Stimulated activated CD4-positive, alpha-beta T cell treated with anti-CD3 and anti-CD28 coated beads, Interleukin-2, amount 100 ng/mL, for 4 hours (primary cell): ENCODE measurements around the gene OPTN.
"Not testable (repeated sequence)": the region's sequence is repeated elsewhere in the genome, so short reads cannot be mapped to it uniquely, and the experiment has no call there.

Experiments used
- DNase-seq: peaks from one replicate; pipeline ENCODE4 v3.0.0-alpha.2; 2020; ENCODE audit warnings: low read depth

OPTN gene

DNA sequence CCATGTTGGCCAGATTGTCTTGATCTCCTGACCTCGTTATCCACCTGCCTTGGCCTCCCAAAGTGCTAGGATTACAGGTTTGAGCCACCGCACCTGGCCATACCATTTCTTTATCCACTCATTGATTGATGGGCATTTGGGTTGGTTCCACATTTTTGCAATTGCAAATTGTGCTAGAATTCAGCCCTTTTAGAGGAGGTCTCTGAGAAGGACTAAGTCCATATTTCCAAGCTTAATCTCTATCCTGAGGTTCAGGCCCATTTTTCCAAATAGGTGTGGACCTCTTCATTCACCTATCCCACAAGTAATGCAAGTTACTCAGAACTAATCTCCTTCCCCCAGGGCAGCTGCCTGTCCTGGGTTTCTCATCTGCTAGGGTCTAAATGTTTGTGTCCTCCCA, 9.7 kb upstream of the OPTN start:
- DNase-seq: no peak

DNA sequence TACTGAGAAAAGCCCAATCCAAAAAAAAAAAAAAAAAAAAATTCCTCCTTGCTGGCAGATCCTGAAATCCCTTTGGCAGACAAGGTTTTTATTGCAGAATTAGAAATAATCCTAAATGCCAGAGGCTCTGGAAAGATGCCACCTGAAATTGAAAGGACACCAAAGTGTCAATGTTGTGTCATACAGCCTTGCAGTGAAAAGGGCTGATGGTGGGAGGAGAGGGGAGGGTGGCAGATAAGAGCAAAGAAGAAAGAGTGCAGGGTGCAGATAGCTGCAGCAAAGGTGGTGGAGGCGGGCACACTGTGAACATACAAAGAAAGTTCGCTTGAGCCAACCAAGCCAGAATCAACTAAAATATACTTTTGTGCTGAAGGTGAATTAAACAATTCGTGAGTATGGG, 8.2 kb upstream of the OPTN start:
- no peak for DNase-seq

DNA sequence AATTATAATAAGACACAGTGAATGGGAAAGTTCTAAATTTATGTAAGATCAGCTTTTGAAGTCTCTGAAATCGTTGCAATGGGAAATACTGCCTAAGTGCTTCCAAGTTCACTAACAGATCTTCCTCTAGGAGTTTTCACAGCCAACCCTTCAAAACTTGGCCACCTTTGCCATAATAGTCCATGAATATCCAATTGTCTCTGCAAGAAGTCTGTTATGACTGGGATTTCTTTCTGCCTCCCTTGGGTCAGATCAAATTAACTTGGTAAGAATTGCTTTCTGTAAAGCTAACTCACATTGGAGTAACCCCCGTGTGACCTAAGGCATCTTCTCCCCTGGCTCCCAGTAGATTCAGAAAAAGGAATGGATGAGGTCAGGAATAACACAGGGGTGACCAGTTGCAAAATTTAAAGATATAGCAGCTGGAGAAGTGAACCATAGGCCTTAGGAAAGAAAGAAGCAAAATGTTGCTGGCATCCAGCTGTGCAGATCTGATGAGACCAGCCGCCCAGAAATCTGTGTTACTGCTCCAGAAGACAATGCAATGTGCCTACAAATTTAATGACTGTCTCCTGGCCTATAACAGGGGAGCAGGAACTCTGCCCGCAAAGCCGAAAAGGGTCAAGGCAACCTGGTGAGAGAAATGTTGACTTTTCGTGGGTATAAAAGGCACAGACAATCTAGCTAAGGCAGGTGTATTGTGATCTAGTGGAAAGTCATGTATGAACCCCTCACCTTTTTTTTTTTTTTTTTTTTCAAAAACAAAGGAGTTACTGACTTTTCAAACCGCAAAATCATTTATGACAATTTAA, 7.5 kb upstream of the OPTN start:
- DNase-seq: no peak

DNA sequence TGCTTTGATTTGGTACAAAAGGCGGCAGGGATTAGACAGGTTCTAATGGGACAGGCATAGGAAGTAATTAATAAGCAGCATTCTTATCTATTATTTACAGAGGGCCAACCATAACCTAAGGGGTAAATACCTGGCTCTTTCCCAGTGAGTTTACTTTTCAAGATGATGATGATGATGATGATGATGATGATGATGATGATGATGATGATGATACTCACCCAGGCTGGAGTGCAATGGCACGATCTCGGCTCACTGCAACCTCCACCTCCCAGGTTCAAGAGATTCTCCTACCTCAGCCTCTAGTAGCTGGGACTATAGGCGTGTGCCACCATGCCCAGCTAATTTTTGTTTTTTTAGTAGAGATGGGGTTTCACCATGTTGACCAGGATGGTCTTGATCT, 5.9 kb upstream of the OPTN start:
- not testable (repeated sequence) for DNase-seq

DNA sequence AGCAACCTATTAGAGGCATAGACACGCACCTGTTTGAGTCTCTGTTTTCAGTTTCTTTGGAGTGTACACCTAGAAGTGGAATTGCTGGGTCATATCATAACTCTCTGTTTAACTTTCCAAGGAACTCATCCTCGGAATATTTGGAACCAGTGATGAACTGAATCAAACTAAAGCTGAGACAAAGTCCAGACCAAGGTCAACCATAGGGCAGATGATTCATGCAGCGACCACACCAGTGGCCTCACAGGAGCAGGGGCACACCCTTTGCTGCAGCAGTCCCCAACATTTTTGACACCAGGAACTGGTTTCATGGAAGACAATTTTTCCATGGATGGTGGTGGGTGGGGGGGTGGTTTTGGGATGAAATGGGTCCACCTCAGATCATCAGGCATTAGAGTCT, 4.9 kb upstream of the OPTN start:
- DNase-seq: no peak

DNA sequence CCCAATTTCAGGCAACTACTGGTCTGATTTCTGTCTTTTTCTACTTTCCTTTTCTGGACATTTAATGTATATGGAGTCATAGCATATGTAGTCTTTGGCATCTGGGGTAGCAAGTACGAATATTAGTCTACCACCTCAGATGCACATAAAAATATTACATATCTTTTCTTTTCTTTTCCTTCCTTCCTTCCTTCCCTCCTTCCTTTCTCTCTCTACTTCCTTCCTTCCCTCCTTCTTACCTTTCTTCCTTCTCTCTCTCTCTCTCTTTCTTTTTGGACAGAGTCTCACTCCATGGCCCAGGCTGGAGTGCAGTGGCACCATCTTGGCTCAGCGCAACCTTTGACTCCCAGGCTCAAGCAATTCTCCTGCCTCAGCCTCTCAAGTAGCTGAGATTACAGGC, 4.0 kb upstream of the OPTN start:
- no peak for DNase-seq

DNA sequence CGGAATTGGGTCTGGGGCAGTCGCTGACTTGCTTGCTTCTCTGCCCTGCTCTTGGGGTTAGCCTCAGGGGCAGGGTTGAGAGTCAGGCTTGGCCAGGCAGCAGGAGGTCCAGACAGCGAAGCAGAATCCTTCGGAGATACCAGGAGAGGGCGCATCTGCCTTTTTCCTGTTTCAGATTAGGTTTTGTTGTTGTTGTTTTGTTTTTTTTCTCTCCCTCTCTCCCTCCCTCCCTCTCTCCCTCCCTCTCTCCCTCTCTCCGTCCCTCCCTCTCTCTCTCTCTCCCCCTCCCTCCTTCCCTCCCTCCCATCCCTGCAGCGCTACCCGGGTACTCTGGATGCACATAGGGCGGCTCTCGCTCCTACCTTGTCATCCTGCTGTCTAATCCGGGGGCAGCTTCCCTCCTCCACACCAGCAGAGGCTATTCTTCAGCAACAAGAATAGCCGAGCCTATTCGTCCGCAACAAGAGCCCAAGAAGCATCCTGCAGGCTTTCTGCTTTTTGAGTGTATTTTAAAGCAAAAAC, 758 bp upstream of the OPTN start:
- no peak for DNase-seq

DNA sequence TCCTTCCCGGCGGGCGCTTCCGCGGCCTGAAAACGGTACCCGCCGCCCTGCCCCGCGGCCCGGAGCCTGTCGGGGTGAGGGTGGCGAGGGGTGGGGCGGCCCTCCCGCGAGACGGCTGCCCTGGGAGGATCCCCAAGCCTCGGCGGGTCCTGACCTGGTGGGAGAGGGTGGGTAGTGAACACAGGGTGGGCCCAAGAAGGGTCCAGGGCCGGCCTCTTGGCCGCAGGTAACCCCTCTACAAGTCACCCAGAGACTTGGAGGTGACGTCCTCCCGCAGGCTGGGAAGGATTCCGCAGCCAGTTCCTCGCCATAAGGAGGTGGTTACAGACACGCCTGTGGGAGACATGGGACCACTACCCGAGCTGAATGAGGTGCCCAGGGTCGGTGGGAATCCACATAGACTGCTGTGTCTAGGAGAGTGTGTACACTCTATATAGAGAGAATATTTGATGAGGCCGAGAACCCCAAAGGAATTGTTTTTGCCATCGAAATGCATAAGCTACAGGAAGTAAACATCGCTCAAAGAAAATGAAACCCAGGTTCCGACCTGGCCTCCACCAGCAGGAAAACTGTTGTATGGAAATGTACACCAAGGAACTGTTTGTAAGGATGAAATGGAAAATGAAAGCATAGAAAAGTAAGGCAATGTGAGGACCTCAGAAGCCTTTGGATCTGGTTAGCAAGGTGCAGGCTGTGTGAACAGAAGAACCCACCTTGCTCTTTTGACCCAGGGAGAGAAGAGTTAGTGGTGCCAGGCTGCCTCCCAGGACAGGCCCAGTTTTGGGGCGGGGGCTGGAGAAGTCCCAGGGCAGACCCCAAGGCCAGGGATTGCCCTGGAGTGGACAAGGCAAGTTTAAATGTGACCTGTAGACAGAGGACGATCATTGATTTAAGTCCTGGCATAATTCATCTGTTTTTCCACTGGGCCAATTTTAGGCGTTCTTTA, 659 bp downstream of the OPTN start:
- DNase-seq: no peak

DNA sequence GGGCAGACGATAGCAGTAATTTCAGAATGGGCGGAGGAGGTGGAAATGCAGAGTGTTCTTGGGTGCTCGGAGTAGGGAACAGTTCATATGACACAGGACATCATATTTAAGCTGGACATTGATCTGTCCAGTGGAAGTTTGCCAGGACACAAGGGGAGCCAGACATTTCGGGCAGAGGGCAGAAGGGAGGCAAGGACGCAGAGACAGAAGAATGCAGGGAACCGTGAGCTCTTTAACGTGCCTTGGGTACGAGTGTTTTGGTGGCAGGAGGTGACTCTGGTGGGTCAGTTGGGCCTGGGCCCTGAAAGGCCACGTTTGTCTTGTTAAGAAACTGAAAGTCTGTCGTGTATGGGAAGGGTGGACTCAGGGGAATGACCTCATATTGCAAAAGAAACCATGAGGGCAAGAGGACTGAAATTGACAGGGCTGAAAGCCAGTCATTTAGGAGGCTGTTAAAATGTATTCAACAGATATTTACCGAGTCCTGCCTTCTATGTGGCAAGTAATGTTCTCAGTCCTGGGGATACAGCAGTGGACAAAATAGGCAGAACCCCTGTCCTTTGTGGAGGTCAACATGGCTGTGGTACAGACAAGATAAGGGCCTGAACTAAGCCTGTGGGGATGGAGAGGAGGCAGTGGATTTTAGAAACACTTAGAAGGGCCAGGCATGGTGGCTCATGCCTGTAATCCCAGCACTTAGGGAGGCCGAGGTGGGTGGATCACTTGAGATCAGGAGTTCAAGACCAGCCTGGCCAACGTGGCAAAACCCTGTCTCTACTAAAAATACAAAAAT, 2.2 kb downstream of the OPTN start:
- DNase-seq: no peak

DNA sequence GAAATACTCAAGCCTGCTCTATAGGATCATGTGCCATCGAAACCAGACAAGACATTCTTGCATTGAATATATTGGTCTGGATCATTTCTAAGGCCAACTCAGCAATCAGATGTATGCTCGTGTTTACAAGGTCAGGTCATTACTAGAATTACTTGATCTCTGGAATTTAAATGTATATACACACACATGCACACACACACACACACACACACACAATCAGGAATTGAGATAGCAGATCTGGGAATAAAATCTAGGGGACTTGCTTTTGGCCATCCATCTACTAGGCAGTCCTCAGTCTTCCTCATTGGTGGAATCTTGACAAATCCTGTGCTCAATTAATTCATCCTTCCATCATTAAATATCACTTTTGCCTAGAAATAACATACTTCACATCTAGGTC, 3.6 kb downstream of the OPTN start:
- DNase-seq: no peak

DNA sequence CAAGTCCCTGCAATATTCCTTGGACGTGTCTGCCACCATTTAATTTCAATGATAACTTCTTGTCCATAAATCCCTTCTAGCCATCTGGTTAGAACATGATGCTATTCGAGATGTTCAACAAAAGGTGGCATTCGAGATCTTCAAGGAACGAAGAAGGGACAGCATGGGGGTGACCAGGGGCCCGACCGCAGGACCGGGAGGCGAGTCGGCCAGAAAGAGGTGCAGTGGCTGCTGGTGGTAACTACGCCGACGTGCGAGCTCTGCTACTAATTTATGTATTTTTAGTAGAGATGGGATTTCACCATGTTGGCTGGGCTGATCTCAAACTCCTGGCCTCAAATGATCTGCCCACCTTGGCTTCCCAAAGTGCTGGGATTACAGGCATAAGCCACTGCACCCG, 4.7 kb downstream of the OPTN start:
- no peak for DNase-seq

DNA sequence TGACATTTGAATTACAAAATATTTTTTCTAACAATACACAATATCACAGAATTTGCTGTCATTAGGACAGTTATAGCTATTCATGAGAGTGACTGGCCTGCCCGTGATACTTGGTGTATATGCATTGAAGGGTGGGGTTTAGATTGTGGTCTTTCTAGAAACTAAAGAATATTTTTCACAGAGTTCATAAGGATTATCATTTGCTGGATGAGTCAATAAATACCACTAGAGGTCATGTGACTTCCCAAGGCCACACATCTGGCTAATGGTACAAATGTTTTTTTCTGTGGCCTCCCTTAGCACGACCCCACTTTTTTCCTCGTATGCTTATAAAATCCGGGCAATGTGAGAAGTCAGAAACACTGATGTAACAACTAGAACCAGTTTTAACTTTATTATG, 5.2 kb downstream of the OPTN start:
- no peak for DNase-seq

DNA sequence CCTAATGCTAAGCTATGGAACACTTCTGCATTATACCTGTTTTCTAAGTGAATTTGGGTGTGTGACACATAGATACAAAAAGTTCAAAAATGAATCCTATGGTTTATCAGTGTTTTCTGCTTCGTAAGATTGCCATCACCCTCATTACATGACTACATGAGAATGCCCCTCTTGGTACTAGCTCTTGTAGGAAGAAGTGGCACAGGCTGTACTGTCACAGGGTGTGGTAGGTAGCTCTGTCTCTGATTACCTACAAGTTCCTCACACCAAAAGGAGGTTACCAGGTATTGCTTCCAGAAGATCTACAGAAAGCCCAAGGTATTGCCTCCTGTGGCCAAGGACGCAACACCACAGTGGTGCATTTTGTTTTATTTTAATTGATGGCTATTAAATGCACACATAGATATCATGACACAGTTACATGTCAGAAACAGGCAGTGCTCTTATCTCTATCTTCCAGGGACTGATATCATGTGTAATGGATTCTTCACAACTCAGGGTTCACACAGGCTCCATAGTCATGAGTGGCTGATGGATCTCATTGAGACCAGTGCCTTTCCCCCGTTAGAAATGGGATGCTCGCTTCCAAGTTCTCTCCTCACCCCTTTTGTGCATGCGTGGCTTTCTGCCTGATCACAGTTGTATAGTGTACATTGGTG, 6.6 kb downstream of the OPTN start:
- DNase-seq: no peak

DNA sequence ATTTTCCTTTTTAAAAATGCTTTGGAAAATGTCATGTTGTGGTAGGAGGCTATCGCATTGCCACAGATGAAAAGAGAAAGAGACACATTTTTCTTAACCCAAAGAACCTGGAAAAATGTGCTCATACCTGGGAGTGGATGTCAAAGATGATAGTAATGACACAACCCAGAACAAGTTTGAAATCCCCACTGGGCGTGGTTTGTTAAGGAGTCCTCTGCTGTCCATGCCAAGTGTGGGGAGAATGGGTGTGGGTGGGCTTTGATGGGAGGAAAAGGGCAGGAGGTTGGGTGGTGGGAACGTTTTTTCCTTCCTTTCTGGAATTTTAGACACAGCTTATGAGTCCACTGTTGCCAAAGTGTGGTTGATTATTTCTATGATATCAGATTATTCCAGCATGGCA, 10.9 kb downstream of the OPTN start:
- no peak for DNase-seq

DNA sequence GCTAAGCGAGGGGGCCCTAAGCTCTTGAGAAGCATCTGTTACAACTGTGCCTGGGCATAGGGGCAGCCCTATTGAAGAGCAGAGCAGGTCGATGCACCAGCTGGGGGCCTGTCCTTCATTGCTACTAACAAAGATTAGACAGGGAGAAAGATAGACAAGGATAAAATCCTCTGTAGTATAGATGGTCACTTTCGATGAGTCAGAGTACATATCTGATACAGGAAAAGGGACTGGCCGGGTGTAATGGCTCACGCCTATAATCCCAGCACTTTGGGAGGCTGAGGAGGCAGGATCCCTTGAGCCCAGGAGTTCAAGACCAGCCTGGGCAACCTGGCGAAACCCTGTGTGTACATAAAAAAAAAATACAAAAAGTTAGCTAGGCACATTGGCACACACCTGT, 13.6 kb downstream of the OPTN start:
- DNase-seq: no peak

DNA sequence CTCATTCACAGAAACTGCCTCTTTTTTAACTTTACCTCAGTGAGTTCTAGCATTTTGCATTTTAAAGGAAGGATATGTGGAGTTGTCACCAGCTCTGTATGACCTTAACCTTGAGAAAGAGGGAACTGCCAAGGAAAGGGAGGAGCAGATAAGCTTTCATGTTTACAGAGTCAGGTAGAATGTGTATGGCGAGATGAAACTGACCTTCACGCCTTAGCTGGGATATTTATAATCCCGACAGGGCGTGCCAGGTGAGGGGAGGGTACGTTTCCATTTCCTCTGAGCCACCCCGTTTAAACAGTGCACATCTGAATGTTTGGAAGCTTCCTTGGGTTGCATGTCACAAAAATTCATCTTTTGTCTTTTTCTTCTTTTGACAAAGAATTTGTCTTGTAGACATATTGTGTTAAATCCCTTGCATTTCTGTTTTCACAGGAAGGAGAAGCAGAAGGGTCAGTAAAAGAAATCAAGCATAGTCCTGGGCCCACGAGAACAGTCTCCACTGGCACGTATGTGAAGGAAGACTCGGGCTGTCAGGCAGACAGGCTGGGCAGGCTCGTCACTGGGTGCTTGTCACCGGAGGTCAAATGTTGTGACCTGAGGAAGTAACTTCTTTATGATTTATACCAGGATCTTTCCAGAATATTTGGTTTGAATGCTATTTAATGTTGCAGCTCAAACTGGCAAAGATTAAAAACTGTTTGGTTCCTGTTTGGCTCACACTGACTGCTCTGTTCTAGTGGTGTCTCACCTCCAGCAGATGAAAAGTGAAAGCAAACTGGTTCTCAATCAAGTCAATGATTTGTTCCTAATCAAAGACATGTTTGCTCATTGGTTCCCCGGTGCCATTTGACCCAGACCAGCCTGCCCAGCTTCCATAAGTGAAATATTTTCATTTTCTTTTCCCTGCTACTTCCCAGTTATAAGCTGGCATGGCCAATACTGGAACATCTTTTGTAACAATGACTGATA, 16.2 kb downstream of the OPTN start:
- DNase-seq: no peak

DNA sequence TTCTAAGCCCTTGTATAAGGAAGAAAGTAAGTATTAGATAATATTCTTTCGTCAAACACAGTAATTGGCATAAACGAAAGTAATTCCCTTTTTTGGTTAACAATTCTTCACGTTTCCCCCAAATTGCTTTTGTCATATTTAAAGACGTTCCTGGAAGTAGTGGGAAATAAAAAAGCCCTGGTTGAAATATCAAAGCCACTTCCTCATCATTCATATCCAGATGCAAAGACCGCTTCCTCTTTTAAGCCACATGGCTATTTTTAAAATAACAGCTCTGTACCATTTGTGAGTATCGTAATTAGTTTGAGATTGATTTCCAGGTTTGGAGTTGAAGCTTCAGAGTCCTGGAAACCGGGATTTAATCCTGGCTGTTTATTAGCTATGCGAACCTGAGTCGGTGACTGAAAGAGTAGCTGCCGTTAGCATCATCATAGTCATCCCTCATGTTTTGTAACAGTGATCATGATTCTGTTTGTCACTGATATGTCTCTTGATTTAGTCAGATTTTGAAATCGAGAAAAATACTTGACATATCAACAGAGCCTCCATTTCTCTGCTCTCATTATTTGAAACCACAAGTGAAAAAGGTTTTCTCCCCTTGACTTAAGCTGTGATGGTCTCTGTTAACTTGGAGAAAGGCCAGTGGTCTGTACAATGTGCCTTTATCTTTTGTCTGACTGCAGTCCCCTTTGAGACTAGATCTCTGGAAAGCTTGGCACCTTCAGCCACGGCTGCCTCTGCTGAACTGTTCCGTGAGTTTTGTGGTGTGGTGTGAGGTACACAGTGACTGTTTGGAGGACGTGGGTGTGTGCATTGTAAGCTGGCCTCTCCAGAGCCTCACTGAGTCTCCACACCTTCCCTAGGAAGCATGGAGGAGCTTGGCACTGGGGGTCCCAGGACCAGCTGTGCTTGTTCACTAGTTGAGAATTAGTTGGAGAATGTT, 18.1 kb downstream of the OPTN start:
- DNase-seq: no peak

DNA sequence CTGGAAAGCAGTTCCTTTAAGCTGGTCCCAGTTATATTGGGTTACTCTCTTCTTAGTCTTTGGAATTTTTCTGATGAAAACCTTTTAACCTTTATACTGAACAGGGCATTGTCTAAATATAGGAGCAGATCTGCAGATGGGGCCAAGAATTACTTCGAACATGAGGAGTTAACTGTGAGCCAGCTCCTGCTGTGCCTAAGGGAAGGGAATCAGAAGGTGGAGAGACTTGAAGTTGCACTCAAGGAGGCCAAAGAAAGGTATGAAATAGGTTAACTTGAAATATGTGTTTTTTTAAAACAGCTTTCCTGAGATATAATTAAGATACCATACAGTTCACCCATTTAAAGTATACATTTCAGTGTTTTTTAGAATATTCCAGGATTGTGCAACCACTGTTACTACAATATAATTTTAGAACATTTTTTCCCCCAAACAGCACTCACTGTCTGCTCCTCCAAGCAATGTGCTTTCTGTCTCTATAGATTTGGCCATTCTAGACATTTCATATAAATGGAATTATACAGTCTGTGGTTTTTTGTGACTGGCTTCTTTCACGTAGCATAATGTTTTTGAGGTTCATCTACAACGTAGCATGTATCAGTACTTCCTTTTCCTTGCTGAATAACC, 18.9 kb downstream of the OPTN start:
- no peak for DNase-seq
